ENCODE data around the gene DGLUCY. TPM values are rescaled to one million over a fixed set of nuclear protein-coding genes. Genes with fewer than 3 reads are reported as not detected.

DGLUCY gene
- total RNA-seq, 1 experiment from 2014 or later, result 67.0 TPM

DNA sequence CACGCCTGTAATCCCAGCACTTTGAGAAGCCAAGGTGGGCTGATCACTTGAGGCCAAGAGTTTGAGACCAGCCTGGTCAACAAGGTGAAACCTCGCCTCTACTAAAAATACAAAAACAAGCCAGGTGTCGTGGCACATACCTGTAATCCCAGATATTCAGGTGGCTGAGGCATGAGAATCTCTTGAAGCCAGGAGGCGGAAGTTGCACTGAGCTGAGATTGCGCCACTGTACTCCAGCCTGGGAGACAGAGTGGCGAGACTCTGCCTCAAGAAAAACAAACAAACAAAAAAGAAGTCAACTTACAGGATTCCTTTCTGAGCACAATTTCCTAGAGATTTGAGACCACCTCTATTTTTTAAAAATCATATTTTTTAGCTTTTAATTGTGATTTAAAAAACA is 45.3 kb downstream of the DGLUCY start (continued):
- TF ChIP-seq SIN3A (IDR thresholded peaks at IDR 0.05; ENCODE audit: low read depth) (no peak), YY1 (IDR thresholded peaks at IDR 0.05; ENCODE audit: extremely low read depth, insufficient replicate concordance, low read depth, low read length) (no peak), CBX3 (IDR thresholded peaks at IDR 0.05; ENCODE audit: low read depth) (no peak), ZNF274 (IDR thresholded peaks at IDR 0.05; ENCODE audit: low read depth, low read length) (no peak), MAX (IDR thresholded peaks at IDR 0.05) (no peak), POLR2AphosphoS5 (IDR thresholded peaks at IDR 0.05; ENCODE audit: low read depth, low read length) (no peak), EZH2 (IDR thresholded peaks at IDR 0.05) (no peak), JUND (IDR thresholded peaks at IDR 0.05) (no peak), SRF (IDR thresholded peaks at IDR 0.05; ENCODE audit: low read depth) (no peak)

DNA sequence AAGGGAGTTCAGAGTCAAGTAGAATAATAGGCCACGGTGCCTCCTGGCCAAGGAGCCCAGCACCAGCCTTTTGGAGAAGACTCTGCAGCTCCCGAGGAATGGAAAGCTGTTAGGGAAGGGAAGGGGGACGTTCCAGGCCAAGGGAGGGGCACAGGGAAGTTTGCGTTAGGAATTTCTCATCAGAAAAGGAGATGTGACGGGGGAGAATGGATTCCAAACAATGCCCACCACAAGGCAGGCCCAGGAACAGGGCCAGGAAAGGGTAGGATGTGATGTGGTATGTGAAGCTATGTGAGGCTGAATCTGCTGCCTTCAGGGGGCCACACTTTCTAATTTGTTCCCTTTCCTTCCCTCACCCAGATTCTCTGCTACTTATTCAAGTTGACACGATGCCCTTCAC is 46.0 kb downstream of the DGLUCY start:
- CTCF ChIA-PET, result no interaction called here
- no peak for DNase-seq (ENCODE audit: low read depth, low spot score)
- no peaks in the 10 kb centered on the region for H3K27me3 ChIP-seq (ENCODE audit: insufficient read depth, low read length)
- no peak for ATAC-seq
- H4K20me1 ChIP-seq (ENCODE audit: insufficient read depth), result no peaks in the 10 kb centered on the region
- no peak overlapping the region for H3K27ac ChIP-seq (ENCODE audit: low read depth, low read length)
- POLR2A ChIA-PET, result interaction anchor here (0.5 kb wide), 1 partner anchor 87 kb away, joined by 3 read pairs; no protein-coding TSS in a partner anchor
- RAD21 ChIA-PET (ENCODE audit: low non-redundant PET in 1 of 2, low total read pairs in 2 of 2, uncharacterized antibody in 2 of 2, unreplicated experiment in 2 of 2), result no interaction called here
- H3K4me1 ChIP-seq (ENCODE audit: control insufficient read depth in 1 of 2, insufficient read depth in 2 of 2, low read length in 2 of 2), result peaks cover 8% of the 10 kb centered on the region in 2 experiments
- no peak overlapping the region for H3K9ac ChIP-seq (ENCODE audit: low read length)
- H3K9me3 ChIP-seq (ENCODE audit: control insufficient read depth in 1 of 2, insufficient read depth in 1 of 2, low read depth in 1 of 2, low read length in 2 of 2), result no peaks in the 10 kb centered on the region
- H3K4me2 ChIP-seq (ENCODE audit: low read length), result no peak overlapping the region
- peaks cover 29 to 32% of the 10 kb centered on the region in 2 experiments for H3K36me3 ChIP-seq (ENCODE audit: control insufficient read depth in 1 of 2, insufficient read depth in 2 of 2, low read length in 2 of 2)
- H2AFZ ChIP-seq (ENCODE audit: low read depth, low read length, poor library complexity, severe bottlenecking), result no peak overlapping the region
- H3K79me2 ChIP-seq (ENCODE audit: insufficient read depth, low read length), result peaks cover 6% of the 10 kb centered on the region; the same call in 1 of the 2 replicates
- H3K4me3 ChIP-seq (replicated peaks in 1 of 2; ENCODE audit: low read depth in 1 of 2, low read length in 2 of 2), result no peak overlapping the region
- TF ChIP-seq, protein P1, sequence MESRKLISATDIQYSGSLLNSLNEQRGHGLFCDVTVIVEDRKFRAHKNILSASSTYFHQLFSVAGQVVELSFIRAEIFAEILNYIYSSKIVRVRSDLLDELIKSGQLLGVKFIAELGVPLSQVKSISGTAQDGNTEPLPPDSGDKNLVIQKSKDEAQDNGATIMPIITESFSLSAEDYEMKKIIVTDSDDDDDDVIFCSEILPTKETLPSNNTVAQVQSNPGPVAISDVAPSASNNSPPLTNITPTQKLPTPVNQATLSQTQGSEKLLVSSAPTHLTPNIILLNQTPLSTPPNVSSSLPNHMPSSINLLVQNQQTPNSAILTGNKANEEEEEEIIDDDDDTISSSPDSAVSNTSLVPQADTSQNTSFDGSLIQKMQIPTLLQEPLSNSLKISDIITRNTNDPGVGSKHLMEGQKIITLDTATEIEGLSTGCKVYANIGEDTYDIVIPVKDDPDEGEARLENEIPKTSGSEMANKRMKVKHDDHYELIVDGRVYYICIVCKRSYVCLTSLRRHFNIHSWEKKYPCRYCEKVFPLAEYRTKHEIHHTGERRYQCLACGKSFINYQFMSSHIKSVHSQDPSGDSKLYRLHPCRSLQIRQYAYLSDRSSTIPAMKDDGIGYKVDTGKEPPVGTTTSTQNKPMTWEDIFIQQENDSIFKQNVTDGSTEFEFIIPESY (IDR thresholded peaks at IDR 0.05; ENCODE audit: extremely low read depth, insufficient replicate concordance, low read length), result no peak
- no peak for TF ChIP-seq CBX3 (IDR thresholded peaks at IDR 0.05; ENCODE audit: low read depth)
- no peak for TF ChIP-seq RAD21 (IDR thresholded peaks at IDR 0.05; ENCODE audit: low read depth)
- no peak for TF ChIP-seq POLR2A (IDR thresholded peaks at IDR 0.05; ENCODE audit: borderline replicate concordance, extremely low read depth, insufficient read depth, insufficient read length)
- no peak for TF ChIP-seq MAX (IDR thresholded peaks at IDR 0.05)
- TF ChIP-seq SP1 (IDR thresholded peaks at IDR 0.05; ENCODE audit: low read depth), result no peak
- TF ChIP-seq SIN3A (IDR thresholded peaks at IDR 0.05; ENCODE audit: low read depth), result no peak
- no peak for TF ChIP-seq TCF7L2 (IDR thresholded peaks at IDR 0.05; ENCODE audit: borderline replicate concordance, extremely low read depth, insufficient read depth, insufficient read length)
- no peak for TF ChIP-seq ZFX (IDR thresholded peaks at IDR 0.05)
- no peak for TF ChIP-seq ZNF274 (IDR thresholded peaks at IDR 0.05; ENCODE audit: low read depth, low read length)
- TF ChIP-seq ATF3 (IDR thresholded peaks at IDR 0.05), result no peak
- no peak for TF ChIP-seq POLR2AphosphoS5 (IDR thresholded peaks at IDR 0.05; ENCODE audit: low read depth, low read length)
- no peak for TF ChIP-seq EGR1 (IDR thresholded peaks at IDR 0.05; ENCODE audit: low read depth)
- TF ChIP-seq YY1 (IDR thresholded peaks at IDR 0.05; ENCODE audit: extremely low read depth, insufficient replicate concordance, low read depth, low read length), result no peak
- no peak for TF ChIP-seq FOSL1 (IDR thresholded peaks at IDR 0.05; ENCODE audit: low read depth)
- TF ChIP-seq EZH2phosphoT487 (IDR thresholded peaks at IDR 0.05; ENCODE audit: borderline replicate concordance), result no peak
- TF ChIP-seq ELF1 (IDR thresholded peaks at IDR 0.05; ENCODE audit: borderline replicate concordance, low read depth), result no peak
- TF ChIP-seq SRF (IDR thresholded peaks at IDR 0.05; ENCODE audit: low read depth), result no peak
- TF ChIP-seq EZH2 (IDR thresholded peaks at IDR 0.05), result no peak
- no peak for TF ChIP-seq CEBPB (IDR thresholded peaks at IDR 0.05; ENCODE audit: low read depth)
- H3K9me2 ChIP-seq (ENCODE audit: insufficient read depth), result no peaks in the 10 kb centered on the region
- no TSS peak for BruUV-seq (replicated peaks)
- intact Hi-C loops (cut with micrococcal nuclease), result no loop called here
